PC-9 (cell line): ENCODE data around the gene ASTN2.

Source experiments
- EZH2 ChIP-seq: fragments of 200-600 bp; sonication (generic); IDR thresholded peaks from 2 replicates; pipeline ENCODE4 v1.8.0; 2017; ENCODE audit warnings: antibody characterized with exemption, low read depth
- TF ChIP-seq, protein P1 (sequence below): fragments of 200-600 bp; sonication (generic); conservative IDR thresholded peaks from 2 replicates; pipeline ENCODE4 v1.6.1; 2017; ENCODE audit warnings: mixed run types, antibody characterized with exemption, mild to moderate bottlenecking, moderate library complexity

- TF ChIP-seq, protein P1, sequence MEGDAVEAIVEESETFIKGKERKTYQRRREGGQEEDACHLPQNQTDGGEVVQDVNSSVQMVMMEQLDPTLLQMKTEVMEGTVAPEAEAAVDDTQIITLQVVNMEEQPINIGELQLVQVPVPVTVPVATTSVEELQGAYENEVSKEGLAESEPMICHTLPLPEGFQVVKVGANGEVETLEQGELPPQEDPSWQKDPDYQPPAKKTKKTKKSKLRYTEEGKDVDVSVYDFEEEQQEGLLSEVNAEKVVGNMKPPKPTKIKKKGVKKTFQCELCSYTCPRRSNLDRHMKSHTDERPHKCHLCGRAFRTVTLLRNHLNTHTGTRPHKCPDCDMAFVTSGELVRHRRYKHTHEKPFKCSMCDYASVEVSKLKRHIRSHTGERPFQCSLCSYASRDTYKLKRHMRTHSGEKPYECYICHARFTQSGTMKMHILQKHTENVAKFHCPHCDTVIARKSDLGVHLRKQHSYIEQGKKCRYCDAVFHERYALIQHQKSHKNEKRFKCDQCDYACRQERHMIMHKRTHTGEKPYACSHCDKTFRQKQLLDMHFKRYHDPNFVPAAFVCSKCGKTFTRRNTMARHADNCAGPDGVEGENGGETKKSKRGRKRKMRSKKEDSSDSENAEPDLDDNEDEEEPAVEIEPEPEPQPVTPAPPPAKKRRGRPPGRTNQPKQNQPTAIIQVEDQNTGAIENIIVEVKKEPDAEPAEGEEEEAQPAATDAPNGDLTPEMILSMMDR: no peak
- TF ChIP-seq EZH2: no peak
Observed at GRCh38 chr9:116574027-116574679, 840.7 kb downstream of the ASTN2 start.
